GM19351 (cell line): ENCODE results near the gene SCAF4.
"Not testable (repeated sequence)": the region's sequence is repeated elsewhere in the genome, so short reads cannot be mapped to it uniquely, and the experiment has no call there.

Experiments
- ATAC-seq: cut with Tn5 transposase; IDR thresholded peaks from one replicate; pipeline ENCODE4 v1.9.1; 2021; ENCODE audit warnings: mild to moderate bottlenecking, moderate library complexity; ENCODE audit not compliant: unreplicated experiment

SCAF4 gene, protein sequence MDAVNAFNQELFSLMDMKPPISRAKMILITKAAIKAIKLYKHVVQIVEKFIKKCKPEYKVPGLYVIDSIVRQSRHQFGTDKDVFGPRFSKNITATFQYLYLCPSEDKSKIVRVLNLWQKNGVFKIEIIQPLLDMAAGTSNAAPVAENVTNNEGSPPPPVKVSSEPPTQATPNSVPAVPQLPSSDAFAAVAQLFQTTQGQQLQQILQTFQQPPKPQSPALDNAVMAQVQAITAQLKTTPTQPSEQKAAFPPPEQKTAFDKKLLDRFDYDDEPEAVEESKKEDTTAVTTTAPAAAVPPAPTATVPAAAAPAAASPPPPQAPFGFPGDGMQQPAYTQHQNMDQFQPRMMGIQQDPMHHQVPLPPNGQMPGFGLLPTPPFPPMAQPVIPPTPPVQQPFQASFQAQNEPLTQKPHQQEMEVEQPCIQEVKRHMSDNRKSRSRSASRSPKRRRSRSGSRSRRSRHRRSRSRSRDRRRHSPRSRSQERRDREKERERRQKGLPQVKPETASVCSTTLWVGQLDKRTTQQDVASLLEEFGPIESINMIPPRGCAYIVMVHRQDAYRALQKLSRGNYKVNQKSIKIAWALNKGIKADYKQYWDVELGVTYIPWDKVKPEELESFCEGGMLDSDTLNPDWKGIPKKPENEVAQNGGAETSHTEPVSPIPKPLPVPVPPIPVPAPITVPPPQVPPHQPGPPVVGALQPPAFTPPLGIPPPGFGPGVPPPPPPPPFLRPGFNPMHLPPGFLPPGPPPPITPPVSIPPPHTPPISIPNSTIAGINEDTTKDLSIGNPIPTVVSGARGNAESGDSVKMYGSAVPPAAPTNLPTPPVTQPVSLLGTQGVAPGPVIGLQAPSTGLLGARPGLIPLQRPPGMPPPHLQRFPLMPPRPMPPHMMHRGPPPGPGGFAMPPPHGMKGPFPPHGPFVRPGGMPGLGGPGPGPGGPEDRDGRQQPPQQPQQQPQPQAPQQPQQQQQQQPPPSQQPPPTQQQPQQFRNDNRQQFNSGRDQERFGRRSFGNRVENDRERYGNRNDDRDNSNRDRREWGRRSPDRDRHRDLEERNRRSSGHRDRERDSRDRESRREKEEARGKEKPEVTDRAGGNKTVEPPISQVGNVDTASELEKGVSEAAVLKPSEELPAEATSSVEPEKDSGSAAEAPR

DNA sequence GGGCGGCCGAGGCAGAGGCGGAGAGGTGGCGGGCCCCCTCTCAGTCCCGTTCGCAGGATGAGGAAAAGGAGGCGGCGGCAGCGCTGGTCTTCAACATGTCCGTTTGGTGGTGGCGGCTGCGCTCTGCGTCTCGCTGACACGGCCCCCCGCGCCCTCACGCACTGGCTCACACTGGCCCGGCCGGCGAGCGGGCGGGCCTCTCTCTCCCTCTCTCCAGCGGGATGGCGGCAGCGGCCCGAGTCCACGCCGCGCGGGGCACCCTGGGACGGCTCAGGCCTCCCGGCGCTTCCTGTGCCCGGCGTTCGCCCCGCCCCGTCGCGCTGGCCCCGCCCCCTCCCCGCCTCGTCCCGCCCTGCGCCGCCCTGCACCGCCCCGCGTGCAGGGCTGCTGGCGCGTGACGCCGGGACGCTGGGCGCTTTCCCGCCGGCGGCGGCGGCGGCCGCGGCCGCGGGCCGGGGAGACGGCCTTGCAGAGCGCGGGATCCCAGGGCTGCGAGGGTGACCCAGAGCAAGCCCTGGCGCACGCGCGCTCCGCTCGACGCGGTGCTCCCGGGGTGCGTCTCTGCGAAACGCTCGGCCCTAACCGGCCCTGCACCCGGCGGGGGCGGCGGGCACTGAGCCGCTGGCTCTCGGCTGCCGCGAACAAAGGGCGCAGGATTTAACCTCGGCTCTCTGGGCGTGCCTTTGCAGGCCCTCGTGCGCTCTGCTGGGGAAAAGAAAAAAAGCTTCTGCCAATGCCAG is at the start of gene SCAF4:
Gene SCAF4, minus strand, starts transcription at position 262 of the 740 bp plus-strand sequence. CDS start 426 bp downstream, outside the sequence.
- peak; percentile 73 for ATAC-seq

DNA sequence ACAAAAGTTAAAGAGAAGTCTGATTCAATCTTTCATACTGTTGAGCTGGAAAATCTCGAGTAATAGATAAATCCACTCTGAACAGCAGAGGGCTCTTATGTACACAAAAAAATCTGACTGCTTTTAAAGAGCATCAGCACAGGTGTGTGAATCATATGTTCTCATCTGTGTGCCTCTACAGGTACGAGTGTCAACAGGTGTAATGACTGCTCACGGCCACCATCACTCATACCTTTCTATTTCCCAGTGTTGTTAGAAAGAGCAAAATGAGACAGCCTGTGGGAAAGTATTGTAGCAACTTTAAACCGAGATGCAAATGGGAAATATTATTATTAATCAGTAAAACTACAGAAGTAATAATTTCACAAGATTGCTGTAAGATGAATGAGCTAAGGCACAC is 49.0 kb upstream of the SCAF4 start:
- ATAC-seq = no peak

DNA sequence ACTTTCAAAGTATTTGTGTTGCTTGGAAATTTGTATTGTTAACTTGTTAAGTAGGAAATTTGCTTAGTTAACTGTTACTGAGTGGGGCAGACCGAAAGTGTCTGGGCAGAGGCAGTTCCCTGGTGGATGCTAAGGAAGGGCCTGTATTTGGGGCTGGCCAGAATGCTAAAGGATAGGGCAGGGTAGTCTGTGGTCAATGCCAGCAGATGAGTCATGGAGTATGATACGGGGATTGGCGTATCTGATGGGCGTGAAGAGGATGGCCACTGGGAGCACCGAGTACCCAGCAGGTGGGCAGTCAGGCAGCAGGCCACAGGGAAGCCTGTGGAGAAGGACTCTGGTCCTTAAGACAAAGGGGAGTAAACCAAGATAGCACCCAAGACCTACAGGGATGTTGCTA is 46.6 kb upstream of the SCAF4 start:
- no peak for ATAC-seq

DNA sequence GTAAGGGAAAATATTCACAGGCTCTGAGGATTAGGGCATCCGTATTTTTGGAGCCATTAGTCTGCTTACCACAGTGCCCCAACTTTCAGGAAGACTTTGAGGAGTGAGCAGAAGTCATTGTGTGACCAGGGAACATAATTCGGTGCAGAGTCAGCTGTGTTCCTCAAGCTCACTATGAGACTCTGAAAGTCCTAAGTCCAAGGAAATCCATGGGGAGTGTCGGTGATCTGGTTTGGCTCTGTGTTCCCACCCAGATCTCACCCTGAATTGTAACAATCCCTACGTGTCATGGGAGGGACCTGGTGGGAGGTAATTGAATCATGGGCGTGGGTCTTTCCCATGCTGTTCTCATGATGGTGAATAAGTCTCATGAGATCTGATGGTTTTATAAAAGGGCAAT is 45.9 kb upstream of the SCAF4 start:
- ATAC-seq = no peak

DNA sequence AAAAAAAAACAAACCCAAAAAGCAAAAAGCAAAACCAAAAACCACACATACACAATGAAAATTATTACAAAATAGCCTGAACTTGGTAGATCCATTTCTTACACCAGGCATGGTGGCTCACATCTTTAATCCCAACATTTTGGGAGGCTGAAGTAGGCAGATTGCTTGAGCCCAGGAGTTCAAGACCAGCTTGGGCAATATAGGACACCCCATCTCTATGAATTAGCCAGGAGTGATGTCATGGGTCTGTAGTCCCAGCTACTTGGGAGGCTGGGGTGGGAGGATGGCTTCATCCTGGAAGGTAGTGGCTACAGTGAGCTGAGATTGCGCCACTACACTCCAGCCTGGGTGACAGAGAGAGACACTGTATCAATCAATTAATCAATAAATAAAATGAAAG is 42.1 kb upstream of the SCAF4 start:
- ATAC-seq = no peak

DNA sequence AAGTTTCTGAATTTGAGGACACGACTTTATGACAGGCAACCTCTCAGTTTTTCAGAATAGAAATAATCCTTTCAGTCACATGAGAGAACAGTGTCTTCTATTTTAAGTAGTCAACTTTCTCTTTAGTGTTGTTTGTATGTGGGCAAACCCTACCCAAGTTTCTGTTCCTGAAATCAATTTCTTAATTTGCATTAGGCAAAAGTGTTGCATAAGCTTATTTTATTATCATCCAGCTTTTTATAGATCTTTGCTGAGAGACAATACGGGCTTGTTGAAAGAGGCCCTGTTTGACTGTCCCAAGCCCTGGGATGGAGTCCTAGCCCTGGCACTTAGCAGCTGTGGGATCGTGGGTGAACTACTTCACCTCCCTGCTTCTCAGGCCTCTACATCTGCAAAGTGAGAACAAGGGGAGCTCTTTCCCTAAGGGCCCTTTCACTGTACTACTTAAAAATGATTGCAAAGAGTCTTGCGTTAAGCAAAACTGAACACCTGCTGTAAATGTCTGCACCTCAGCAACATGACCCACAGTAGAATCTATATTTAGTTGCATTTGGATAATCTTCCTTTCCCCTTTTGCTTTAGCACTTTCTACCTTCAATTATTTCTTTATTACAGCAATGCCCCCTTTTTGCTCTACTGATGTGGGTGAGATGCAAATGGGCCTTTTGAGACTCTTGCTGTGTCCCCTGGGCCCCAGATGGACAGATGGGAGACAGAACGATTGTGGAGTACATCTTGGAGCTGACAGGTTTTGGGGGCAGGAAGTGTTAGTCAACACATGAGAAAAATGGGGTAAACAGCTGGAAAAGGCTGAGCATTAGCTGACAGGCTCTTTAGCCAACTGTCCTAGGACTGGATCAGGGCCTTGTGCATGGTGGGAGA is 41.0 kb upstream of the SCAF4 start:
- peak; percentile 92 for ATAC-seq

DNA sequence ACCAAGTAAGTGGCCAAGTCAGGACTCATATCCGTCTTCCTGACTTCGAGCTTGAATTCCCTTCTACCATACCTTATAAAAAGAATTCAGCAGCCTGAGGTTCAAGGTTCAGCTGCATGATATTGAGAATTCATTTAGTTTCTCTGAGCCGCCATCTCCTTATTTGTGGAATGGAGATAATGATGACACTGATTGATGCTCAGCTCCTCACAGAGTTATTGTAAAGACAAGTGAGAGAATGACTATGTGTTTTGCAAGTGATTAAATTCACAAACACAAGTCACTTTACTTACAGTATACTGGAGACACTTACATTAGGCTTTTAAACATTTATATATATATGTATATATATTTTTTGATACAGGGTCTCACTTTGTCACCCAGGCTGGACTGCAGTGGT is 39.8 kb upstream of the SCAF4 start:
- ATAC-seq = no peak

DNA sequence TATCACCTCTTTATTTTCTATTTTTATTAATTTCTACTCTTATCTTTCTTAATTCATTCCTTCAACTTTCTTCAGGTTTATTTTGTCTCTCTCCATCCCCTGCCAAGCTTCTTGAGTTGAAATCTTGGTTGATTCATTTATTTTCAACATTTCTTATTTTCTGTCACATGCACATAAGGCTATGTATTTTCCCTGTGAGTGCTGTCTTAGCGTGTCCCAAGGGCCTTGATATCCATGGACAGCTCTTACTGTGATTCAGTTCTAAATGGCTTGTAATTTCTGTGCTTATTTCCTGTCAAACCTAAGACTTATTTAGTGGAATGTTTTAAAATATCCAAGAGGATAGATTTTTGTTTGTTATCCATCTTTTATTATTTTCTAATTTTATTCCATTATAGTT is 36.8 kb upstream of the SCAF4 start:
- ATAC-seq = no peak

DNA sequence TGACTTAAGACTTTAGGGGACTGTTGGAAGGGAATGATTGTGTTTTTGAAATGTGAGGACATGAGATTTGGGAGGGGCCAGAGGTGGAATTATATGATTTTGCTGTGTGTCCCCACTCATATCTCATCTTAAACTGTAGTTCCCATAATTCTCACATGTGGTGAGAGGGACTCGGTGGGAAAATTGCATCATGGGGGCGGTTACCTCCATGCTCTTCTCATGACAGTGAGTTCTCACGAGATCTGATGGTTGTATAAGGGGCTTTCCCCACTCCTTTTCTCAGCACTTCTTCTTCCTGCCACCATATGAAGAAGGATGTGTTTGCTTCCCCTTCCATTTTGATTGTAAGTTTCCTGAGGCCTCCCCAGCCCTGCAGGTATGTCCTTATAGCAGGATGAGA is 35.0 kb upstream of the SCAF4 start:
- no peak for ATAC-seq

DNA sequence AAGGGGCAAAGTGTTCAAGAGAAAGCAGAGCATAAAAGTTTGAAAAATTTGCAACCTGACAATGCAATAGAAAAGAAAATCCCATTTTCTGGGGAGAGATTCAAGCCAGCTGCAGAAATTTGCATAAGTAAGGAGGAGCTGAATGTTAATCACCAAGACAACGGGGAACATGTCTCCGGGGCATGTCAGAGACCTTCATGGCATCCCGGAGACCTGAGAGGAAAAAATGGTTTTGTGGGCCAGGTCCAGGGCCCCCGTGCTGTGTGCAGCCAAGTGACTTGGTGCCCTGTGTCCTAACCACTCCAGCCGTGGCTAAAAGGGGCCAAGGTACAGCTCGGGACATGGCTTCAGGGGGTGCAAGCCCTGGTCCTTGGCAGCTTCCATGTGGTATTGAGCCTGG is 33.9 kb upstream of the SCAF4 start:
- not testable (repeated sequence) for ATAC-seq

DNA sequence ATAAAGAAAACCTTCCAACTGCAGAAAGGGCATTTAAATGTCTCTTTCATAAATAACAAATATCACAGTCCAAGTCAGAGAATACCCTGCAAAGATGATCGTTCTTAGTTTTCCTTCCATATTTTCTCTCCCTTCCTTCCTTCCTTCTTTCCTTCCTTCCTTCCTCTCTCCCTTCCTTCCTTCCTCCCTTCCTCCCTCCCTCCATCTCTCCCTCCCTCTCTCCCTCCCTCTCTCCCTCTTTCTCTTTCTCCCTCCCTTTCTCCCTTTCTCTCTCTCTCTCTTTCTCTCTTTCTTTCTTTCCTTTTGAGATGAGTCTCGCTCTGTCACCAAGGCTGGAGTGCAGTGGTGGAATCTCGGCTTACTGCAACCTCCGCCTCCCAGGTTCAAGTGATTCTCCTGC is 29.0 kb upstream of the SCAF4 start:
- no peak for ATAC-seq

DNA sequence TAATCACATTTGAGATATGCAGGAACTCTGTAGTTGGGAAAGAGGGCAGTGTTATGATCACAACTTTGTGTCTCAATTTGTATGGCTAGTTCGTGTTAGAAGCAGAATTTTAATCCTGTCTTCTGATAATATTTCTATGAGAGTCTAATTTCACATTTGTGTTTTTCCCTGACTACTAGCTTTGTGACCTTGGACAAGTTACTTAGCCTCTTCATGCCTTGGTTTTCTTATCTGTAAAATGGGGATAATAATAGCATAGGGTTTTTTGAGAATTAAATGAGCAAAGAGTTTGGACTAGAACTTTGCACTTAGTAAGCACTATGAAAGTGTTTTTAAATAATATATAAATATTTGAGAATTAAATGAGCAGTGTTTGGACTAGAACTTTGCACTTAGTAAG is 24.9 kb upstream of the SCAF4 start:
- ATAC-seq = no peak

DNA sequence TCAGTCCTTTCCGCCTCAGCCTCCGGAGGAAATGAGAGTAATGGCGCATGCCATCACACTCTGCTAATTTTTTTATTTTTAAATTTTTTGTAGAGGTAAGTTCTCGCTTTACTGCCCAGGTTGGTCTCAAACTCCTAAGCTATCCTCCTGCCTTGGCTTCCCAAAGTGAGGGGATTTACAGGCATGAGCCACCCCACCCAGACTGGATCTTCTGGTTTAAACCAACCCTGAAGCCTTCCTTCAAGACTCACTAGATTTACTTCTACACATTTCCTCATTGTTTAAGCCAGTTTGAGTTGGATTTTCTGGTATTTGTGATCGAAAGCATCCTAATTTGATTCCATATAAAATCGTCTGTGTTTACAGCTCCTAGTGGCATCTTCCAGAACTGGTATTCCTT is 23.1 kb upstream of the SCAF4 start:
- ATAC-seq = no peak

DNA sequence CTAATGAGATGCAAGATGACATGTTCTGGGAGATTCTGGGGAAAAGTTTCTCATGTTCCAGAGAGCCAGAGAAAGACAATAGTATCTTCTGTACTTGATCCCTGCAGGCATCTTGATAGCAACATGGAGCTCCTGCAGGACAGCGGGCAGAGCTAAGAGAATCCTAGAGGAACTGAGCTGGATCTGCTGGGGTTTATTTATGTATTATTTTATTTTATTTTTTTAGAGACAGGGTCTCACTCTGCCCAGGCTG is 22.7 kb upstream of the SCAF4 start:
- no peak for ATAC-seq

DNA sequence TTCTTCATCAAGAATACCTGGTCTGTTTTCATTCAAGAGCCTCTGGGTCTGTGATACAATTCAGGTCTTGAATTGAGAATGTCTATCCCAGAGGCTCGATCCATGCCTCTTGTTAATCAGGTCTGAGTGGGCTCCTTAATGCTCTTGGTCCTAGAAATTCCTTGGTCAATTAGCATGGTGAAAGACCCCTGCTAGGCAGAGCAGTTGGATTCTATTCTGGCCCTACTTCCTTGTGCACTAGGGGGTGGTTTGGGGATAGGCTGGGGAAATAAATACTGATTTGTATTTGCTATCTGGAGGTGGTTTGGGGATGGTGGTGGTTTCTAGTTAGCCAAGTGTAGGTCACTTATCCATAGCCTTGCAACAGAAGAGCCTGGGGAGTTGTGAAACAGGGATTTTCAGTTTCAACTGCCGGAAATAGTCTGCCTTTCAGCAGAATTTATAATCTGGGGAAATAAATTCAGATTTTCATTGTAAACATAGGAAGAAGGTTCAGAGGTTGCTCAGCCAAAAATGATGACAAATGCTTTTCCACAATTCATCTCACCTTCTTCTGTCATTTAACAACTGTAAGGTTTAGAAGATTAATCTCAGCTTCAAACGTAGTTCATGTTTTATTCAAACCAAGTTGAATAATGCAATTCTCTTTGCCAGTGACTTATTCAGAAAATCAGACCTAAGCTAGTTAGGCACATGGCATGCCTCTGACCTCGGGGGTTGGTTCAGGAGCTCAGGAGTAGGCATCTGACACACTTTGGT is 22.2 kb upstream of the SCAF4 start:
- ATAC-seq = no peak

DNA sequence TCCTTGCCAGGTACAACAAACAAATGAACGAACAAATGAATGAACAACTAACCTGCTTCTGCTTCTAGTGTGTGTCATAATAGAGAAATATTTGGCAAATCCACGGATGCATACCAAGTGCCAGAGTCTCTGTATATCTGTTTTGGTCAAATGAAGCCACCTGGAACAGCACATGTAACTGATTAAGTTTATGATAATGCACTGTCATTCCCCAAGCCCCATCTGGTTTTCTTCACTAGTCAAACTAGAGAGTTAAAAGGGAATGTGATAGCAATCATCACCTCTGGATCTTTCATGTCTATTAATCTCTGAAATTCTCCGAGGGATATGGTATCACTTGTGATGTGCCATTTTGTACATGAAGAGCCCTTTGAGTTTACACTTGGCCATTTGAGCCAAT is 21.0 kb upstream of the SCAF4 start:
- no peak for ATAC-seq

DNA sequence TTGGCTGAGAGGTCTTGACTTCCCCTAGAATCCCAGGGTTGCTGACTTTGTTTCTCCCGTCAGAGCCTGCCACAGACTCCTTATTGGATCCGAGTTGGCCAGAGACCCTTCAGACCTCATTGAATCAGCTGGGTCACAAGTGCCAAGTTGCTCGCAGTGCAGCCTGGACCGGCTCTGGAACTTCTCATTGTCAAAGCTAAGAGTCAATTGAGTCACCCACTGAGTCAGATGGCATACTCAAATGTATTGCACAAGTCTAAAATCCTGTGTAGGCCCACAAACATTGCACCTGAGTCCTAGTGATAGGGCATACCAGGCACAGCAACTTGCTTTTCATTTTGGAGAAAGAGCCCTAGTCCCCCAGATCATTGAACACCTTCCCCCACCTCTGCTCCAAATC is 20.4 kb upstream of the SCAF4 start:
- ATAC-seq = no peak

DNA sequence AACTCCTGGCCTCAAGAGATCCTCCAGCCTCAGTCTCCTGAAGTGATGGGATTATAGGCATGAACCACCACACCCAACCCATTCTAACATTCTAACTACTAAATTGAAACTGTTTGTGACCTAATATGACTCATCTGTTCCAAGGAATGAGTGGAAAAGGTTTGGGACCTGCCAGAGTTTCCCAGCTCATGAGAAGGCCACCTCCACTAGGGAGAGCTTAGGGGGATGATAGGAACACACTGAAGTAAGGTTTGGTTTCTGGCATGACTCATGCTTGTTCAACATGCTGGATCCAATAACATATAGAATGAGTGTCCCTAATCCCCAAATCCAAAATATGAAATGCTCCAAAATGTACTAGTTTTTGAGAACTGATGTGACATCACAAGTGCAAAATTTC is 18.9 kb upstream of the SCAF4 start:
- no peak for ATAC-seq

DNA sequence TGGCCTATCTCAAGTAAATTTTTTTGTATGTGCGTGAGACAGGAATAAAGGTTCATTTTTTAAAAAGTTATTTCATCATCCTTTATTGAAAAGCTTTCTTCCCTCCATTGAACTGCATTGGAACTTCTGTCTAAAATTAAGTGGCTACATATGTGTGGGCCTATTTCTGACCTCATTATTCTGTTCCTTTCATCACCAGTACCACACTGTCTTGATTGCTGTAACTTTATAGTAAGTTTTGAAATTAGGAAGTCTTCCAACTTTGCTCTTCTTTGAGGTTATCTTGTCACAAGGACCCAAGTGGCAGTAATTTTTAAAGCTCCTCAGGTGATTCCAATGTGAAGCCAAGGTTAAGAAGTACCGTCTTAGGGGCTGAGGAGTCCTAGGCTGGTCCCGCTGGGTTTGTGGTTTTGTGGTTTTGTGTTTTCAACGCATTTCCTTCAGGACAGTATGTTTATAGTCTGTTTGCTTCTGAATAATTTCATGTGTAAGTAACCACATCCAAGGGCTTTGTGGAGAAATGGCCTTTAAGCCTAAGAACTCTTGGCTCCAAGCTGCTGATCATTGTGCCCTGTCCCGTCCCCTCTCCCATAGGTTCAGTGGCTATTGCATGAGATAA is 12.4 kb upstream of the SCAF4 start:
- no peak for ATAC-seq
